Transverse colon (tissue), 4 donors: ENCODE results near the gene CFAP73. TPM values are rescaled to one million over a fixed set of nuclear protein-coding genes. Genes with fewer than 3 reads are reported as not detected.
A peak's percentile ranks its signal among the peaks of the same experiment; 100 is the strongest.

Source experiments
- DNase-seq: peaks from one replicate; pipeline ENCODE4 v3.0.0-alpha.2; 2019
- H3K27ac ChIP-seq, 4 donors: fragments of 200-600 bp; sonication (generic); 2 replicates each; pipeline ENCODE4 v1.5.1; 2016 to 2018; ENCODE audit warnings: inconsistent platforms in 4 of 4
- H3K27me3 ChIP-seq: fragments of 200-600 bp; sonication (generic); 2 replicates; pipeline ENCODE4 v1.5.1; 2017; ENCODE audit warnings: inconsistent platforms
- H3K36me3 ChIP-seq, 4 donors: fragments of 200-600 bp; sonication (generic); 2 replicates each; pipeline ENCODE4 v1.5.1; 2017 to 2019; ENCODE audit warnings: inconsistent platforms in 4 of 4
- H3K4me1 ChIP-seq, 4 donors: fragments of 200-600 bp; sonication (generic); 2 replicates each; pipeline ENCODE4 v1.5.1; 2017 to 2020; ENCODE audit warnings: inconsistent platforms in 4 of 4
- H3K4me3 ChIP-seq, 4 donors: fragments of 200-600 bp; sonication (generic); 1 replicate in 1 of 4; 2 replicates in 3 of 4; pipeline versions ENCODE4 v1.5.1 to v1.6.1; 2017 to 2019; ENCODE audit warnings: inconsistent platforms in 4 of 4
- H3K9me3 ChIP-seq, 2 donors: fragments of 200-600 bp; sonication (generic); 2 replicates each; pipeline ENCODE4 v1.5.1; 2017 to 2019; ENCODE audit warnings: inconsistent platforms in 2 of 2
- CTCF ChIP-seq, 5 experiments: fragments of 200-600 bp in 3 of 5; fragments of 450-650 bp in 2 of 5; sonication (generic) in 3 of 5; IDR thresholded peaks; 1 replicate in 2 of 5; 2 replicates in 3 of 5; pipeline ENCODE4 v1.5.1; 2016 to 2017; ENCODE audit warnings: antibody characterized with exemption in 5 of 5, inconsistent platforms in 3 of 5, mild to moderate bottlenecking in 2 of 5, moderate library complexity in 1 of 5
- EP300 ChIP-seq: sonication (generic); formaldehyde crosslinking; IDR thresholded peaks from one replicate; pipeline ENCODE4 v1.6.1; 2017; ENCODE audit warnings: antibody characterized with exemption, low read depth
- POLR2A ChIP-seq: fragments of 450-650 bp; IDR thresholded peaks from one replicate; pipeline ENCODE4 v1.6.1; 2016; ENCODE audit warnings: antibody characterized with exemption, mild to moderate bottlenecking, moderate library complexity
- POLR2AphosphoS5 ChIP-seq, 3 donors: sonication (generic); formaldehyde crosslinking; IDR thresholded peaks; one replicate each; pipeline ENCODE4 v1.6.1; 2016; ENCODE audit warnings: antibody characterized with exemption in 3 of 3
- WGBS, 2 donors: methylation state at CpG; one replicate each; pipeline ENCODE4 v1.1.5; 2018; ENCODE audit warnings: low coverage in 1 of 2; 5-methylcytosine and 5-hydroxymethylcytosine counted together
- in situ Hi-C, 4 donors: fragments of 200-750 bp; cut with MboI; loops; one replicate each; pipeline versions ENCODE4 v1.15.0 to v1.15.1; 2017; ENCODE audit warnings: low sequenced_read_pairs in 3 of 4, low pct_ligation_motif_present in 1 of 4, low pct_unique_long_range_greater_than_20kb in 1 of 4
- intact Hi-C: fragments of 100-400 bp; cut with DNase I; formaldehyde crosslinking; loops from one replicate; pipeline ENCODE4 v1.15.1; 2023; ENCODE audit warnings: low total_unique reads
- total RNA-seq, 4 donors: library from RNA; depleted of rRNA; stranded (reverse); fragments of >200 nt; gene quantifications; one replicate each; pipeline ENCODE4 v1.1.0, GENCODE V29; 2016

The CFAP73 gene
- total RNA-seq, 4 donors from 2014 or later, result not detected

- peaks cover 12% of the 10 kb centered on the region for H3K27me3 ChIP-seq
These were observed 15.5 kb upstream of the CFAP73 start for GRCh38 chr12:113134071-113134470.

GRCh38 chr12:113134521-113134951 is 15.0 kb upstream of the CFAP73 start:
- Histone ChIP-seq H3K36me3 (no peaks in the 10 kb centered on the region), H3K9me3 (no peaks in the 10 kb centered on the region), H3K27ac (peak overlapping the region in 3 of 4 donors; percentile 53 to 79 (median 72)), H3K4me3 (peak overlapping the region in 3 of 4 donors; percentile 34 to 48 (median 45)), H3K27me3 (peaks cover 12% of the 10 kb centered on the region), H3K4me1 (peaks cover 0 to 20% (median 12%) of the 10 kb centered on the region in 4 donors)
- WGBS, 2 donors, result 31% methylated on average over 6 of the region's 6 CpGs; no CpG with 5 or more reads in 1 of the 2 donors
- TF ChIP-seq POLR2A, result no peak
- TF ChIP-seq EP300, result no peak
- no peak for TF ChIP-seq CTCF (IDR thresholded peaks at IDR 0.05)
- TF ChIP-seq POLR2AphosphoS5 (IDR thresholded peaks at IDR 0.05), result no peak
- intact Hi-C loops, result no loop called here
- in situ Hi-C loops, result no loop called here
- DNase-seq, result no peak

More at GRCh38 chr12:113134071-113134470, 15.5 kb upstream of the CFAP73 start:
- H3K27ac ChIP-seq, result no peak overlapping the region
- in situ Hi-C loops (no loop called here), intact Hi-C loops (no loop called here)
- peaks cover 0 to 20% (median 12%) of the 10 kb centered on the region in 4 donors for H3K4me1 ChIP-seq
- WGBS, 2 donors, result 59% methylated on average over 2 of the region's 2 CpGs; no CpG with 5 or more reads in 1 of the 2 donors
- no peaks in the 10 kb centered on the region for H3K36me3 ChIP-seq
- peak overlapping the region in 1 of 4 donors; percentile 48 for H3K4me3 ChIP-seq
- no peaks in the 10 kb centered on the region for H3K9me3 ChIP-seq
- TF ChIP-seq POLR2AphosphoS5 (IDR thresholded peaks at IDR 0.05) (no peak), POLR2A (no peak), EP300 (no peak), CTCF (IDR thresholded peaks at IDR 0.05) (no peak)
- DNase-seq, result no peak

GRCh38 chr12:113135178-113136127 is 14.1 kb upstream of the CFAP73 start, which contains the start of gene RASAL1:
Gene RASAL1, minus strand, starts transcription at chr12:113135761. Its CDS starts 299 bp downstream, at chr12:113135462.
- WGBS, 2 donors, result 3% methylated on average over 38 of the region's 68 CpGs; no CpG with 5 or more reads in 1 of the 2 donors
- peak; percentile 88 for DNase-seq
- Histone ChIP-seq H3K27ac (peak within 1 kb of the TSS; percentile 53 to 79 (median 66)), H3K27me3 (peaks cover 12% of the 10 kb centered on the region), H3K4me1 (peaks cover 0 to 20% (median 12%) of the 10 kb centered on the region in 4 donors), H3K9me3 (no peaks in the 10 kb centered on the region), H3K4me3 (peak within 1 kb of the TSS; percentile 30 to 48 (median 40)), H3K36me3 (no peaks in the 10 kb centered on the region)
- no peak for TF ChIP-seq POLR2A
- TF ChIP-seq CTCF (IDR thresholded peaks at IDR 0.05), result peak; percentile 39 to 63 (median 56)
- intact Hi-C loops (no loop called here), in situ Hi-C loops (no loop called here)
